Left lung (tissue), 10 donors: Measurements from ENCODE around the gene LONP1. TPM values are rescaled to one million over a fixed set of nuclear protein-coding genes. Genes with fewer than 3 reads are reported as not detected.
"Not testable (repeated sequence)": the region's sequence is repeated elsewhere in the genome, so short reads cannot be mapped to it uniquely, and the experiment has no call there.

Source experiments
- ATAC-seq: fragments of 200-7000 bp; cut with Tn5 transposase; one replicate; pipeline ENCODE4 v1.9.1; 2020; ENCODE audit warnings: moderate library complexity
- DNase-seq, 4 donors: peaks; one replicate each; pipeline ENCODE4 v3.0.0-alpha.2; 2013 to 2020
- H3K27ac ChIP-seq, 2 donors: fragments of 200-600 bp; sonication (generic) in 1 of 2; one replicate each; pipeline versions ENCODE4 v1.5.0 to v1.8.0; 2020 to 2021
- H3K27me3 ChIP-seq, 2 donors: fragments of 200-600 bp; sonication (generic) in 1 of 2; one replicate each; pipeline versions ENCODE4 v1.5.0 to v1.8.0; 2020 to 2021
- H3K36me3 ChIP-seq, 2 donors: fragments of 200-600 bp; sonication (generic) in 1 of 2; one replicate each; pipeline versions ENCODE4 v1.5.0 to v1.8.0; 2020 to 2021
- H3K4me1 ChIP-seq, 2 donors: fragments of 200-600 bp; one replicate each; pipeline ENCODE4 v1.8.0; 2021
- H3K4me3 ChIP-seq, 2 donors: fragments of 200-600 bp; sonication (generic) in 1 of 2; one replicate each; pipeline versions ENCODE4 v1.5.0 to v1.8.0; 2020 to 2021; ENCODE audit warnings: mild to moderate bottlenecking in 1 of 2
- H3K9me3 ChIP-seq, 2 donors: fragments of 200-600 bp; sonication (generic) in 1 of 2; one replicate each; pipeline versions ENCODE4 v1.5.0 to v1.8.0; 2020 to 2021
- CTCF ChIP-seq, 2 donors: fragments of 200-600 bp; sonication (generic) in 1 of 2; IDR thresholded peaks; one replicate each; pipeline versions ENCODE4 v1.5.0 to v1.8.0; 2021; ENCODE audit warnings: antibody characterized with exemption in 2 of 2
- intact Hi-C, 2 donors: fragments of 100-400 bp; cut with DNase I; formaldehyde crosslinking; loops; one replicate each; pipeline versions ENCODE4 v1.11.2 to v1.14.2; 2022
- polyA plus RNA-seq, 6 donors: library from polyadenylated mRNA; unstranded; fragments of 120-200 nt; gene quantifications; one replicate each; pipeline ENCODE4 v1.2.1, GENCODE V29; 2013; ENCODE audit not compliant: insufficient read length in 6 of 6
- total RNA-seq, 2 donors: library from RNA; stranded (reverse); fragmentation: NEBNext Ultra II Directional; extraction: Animal tissue kit (Norgen Biotek cat#: 25700); gene quantifications; one replicate each; pipeline ENCODE4 v1.2.1, GENCODE V29; 2021
- donor health status: DM: no; HTN: yes; CAD: no.
- donor health status: DM: no; HTN: no; CAD: no.

The LONP1 gene
- total and polyA plus RNA-seq, 8 donors, result 39.9 to 93.9 (median 49.6) TPM

DNA sequence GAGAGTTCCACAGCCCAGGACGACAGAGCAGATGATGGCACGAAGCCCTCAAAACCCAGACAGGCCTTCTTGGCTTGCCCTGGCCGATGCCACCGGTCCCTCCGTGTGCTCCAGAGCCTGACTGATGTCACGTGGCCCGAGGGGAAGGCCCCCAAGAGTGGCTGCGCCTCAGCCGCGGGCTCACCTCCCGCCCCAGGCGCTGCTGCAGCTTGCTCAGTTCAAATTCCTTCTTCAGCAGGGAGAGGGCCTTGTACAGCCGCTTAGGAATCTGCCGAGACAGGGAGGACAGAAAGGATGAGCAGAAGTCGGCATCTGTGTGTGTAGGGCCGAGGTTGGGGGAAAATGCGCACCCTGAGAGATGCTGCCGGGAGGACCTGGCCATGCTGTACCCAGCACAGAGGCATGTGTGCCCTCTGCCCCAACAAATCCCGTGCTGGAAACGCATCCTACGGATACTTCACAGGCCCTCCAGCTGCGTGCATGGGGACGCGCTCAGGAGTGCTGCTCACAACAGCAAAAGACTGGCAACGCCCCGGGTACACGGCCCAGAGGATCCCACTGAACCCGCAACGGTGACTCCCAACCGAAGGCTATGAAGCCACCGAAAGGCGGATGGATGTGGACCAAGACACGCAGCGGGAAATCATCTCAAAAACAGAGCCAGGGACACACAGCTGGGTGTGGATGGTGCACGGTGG, 12.9 kb downstream of the LONP1 start:
- no peak for TF ChIP-seq CTCF (IDR thresholded peaks at IDR 0.05)
- no peaks in the 10 kb centered on the region for H3K9me3 ChIP-seq
- peaks cover 0 to 91% of the 10 kb centered on the region in 2 donors for H3K36me3 ChIP-seq
- H3K27ac ChIP-seq, result no peak overlapping the region
- H3K4me3 ChIP-seq, result no peak overlapping the region
- DNase-seq (peak in 1 of 4 donors; percentile 54), ATAC-seq (no peak)
- intact Hi-C loops, result no loop called here
- no peaks in the 10 kb centered on the region for H3K27me3 ChIP-seq
- no peaks in the 10 kb centered on the region for H3K4me1 ChIP-seq

DNA sequence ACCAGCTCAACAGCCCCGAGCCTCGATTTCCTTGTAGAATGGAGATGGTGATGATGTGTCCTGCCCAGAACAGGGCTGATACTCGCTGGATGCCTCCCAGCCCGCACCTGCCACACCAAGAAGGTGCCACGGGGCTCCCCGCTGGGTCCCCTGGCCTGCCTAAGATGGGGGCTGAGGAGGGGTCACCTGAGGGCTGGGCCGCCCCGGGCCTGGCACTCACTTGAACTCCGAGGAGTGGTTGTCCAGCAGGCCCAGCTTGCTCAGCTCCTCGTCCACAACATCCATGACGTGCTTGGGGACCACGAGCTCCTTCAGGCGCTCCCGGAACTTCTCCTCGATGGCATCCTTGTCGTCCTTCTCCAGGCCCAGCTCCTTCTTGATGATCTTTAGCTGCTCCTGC, 14.4 kb downstream of the LONP1 start:
- Histone ChIP-seq H3K9me3 (no peaks in the 10 kb centered on the region), H3K4me3 (no peak overlapping the region), H3K27ac (no peak overlapping the region), H3K4me1 (no peaks in the 10 kb centered on the region), H3K27me3 (no peaks in the 10 kb centered on the region), H3K36me3 (peaks cover 0 to 86% of the 10 kb centered on the region in 2 donors)
- intact Hi-C loops, result no loop called here
- ATAC-seq (no peak), DNase-seq (peak in 1 of 4 donors; percentile 76)
- no peak for TF ChIP-seq CTCF (IDR thresholded peaks at IDR 0.05)

DNA sequence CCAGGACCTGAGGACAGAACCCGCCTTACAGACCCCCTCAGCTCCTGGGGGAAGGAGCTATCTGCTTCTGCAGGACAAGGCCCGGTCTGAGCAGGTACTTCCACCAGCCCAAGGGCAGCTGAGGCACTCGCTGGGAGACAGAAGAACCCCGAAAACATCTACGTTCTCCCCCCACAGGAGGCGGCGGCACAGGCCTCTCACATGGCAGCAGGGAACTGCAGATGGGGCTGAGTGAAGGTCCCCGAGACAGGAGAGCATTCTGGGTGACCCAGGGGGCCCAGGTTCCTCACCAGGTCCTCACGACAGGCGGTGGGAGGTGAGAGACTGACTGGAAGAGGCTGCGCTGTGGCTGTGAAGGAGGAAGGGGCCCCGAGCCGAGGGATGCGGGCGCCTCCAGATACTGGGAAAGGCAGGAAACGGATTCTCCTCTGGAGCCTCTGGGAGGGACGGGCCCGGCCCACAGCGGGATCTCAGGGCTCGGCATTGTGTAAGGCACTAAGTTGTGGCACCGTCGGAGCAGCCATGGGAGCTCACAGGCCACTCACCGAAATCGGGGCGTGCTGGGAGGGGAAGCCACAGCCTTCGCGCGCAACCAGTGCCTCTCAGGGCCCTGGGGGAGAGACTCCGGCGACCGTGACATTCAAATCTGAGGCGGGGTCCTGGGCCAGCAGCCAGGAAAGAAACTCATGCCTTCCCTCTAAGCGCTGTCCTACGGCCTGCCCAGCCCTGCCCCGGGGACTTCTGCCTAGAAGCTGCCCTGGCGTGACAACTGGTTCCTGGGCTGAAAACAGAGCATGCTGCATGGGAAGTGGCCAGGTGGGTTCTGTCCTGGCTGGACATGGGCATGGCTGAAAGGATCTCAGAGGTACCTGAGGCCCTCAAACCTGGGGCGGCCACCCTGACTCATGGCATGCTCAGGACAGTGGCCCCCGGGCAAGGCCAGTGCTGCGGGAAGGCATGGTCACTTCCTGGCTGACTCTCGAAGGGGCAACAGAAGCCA, 15.8 kb downstream of the LONP1 start:
- intact Hi-C loops, result no loop called here
- H3K27ac ChIP-seq, result no peak overlapping the region
- no peaks in the 10 kb centered on the region for H3K4me1 ChIP-seq
- peak in 1 of 4 donors; percentile 71 for DNase-seq
- H3K36me3 ChIP-seq, result peaks cover 0 to 86% of the 10 kb centered on the region in 2 donors
- no peak overlapping the region for H3K4me3 ChIP-seq
- no peak for TF ChIP-seq CTCF (IDR thresholded peaks at IDR 0.05)
- H3K27me3 ChIP-seq, result no peaks in the 10 kb centered on the region
- H3K9me3 ChIP-seq, result no peaks in the 10 kb centered on the region
- no peak for ATAC-seq

GRCh38 chr19:5702053-5702410, 17.9 kb downstream of the LONP1 start:
- H3K27ac ChIP-seq, H3K27me3 ChIP-seq, ATAC-seq, intact Hi-C loops, H3K4me1 ChIP-seq, H3K9me3 ChIP-seq, DNase-seq, H3K4me3 ChIP-seq: not testable (repeated sequence)
- peaks cover 0 to 83% of the 10 kb centered on the region in 2 donors for H3K36me3 ChIP-seq

GRCh38 chr19:5700455-5701092, 19.4 kb downstream of the LONP1 start:
- no peaks in the 10 kb centered on the region for H3K27me3 ChIP-seq
- no peaks in the 10 kb centered on the region for H3K4me1 ChIP-seq
- intact Hi-C loops, result no loop called here
- no peak for TF ChIP-seq CTCF (IDR thresholded peaks at IDR 0.05)
- H3K4me3 ChIP-seq, result no peak overlapping the region
- no peak for DNase-seq
- peaks cover 0 to 83% of the 10 kb centered on the region in 2 donors for H3K36me3 ChIP-seq
- H3K27ac ChIP-seq, result no peak overlapping the region
- no peak for ATAC-seq
- H3K9me3 ChIP-seq, result no peaks in the 10 kb centered on the region
